ENCODE results near the gene GSK3A.

The GSK3A gene

GRCh38 chr19:42251572-42252358, 9.4 kb upstream of the GSK3A start:
- FAIRE-seq (no peak), DNase-seq (ENCODE audit: extremely low spot score, insufficient read length, low read depth) (no peak)

- FAIRE-seq (no peak), DNase-seq (ENCODE audit: extremely low spot score, insufficient read length, low read depth) (no peak)
Observed at GRCh38 chr19:42250666-42251531, 8.5 kb upstream of the GSK3A start.

- FAIRE-seq, result no peak
- DNase-seq (ENCODE audit: extremely low spot score, insufficient read length, low read depth), result no peak
Observed at GRCh38 chr19:42250183-42250665, 7.8 kb upstream of the GSK3A start.

- FAIRE-seq (no peak), DNase-seq (ENCODE audit: extremely low spot score, insufficient read length, low read depth) (no peak)
Observed at GRCh38 chr19:42249769-42250168, 7.4 kb upstream of the GSK3A start.

GRCh38 chr19:42249149-42249750, 6.8 kb upstream of the GSK3A start:
- FAIRE-seq (no peak), DNase-seq (ENCODE audit: extremely low spot score, insufficient read length, low read depth) (no peak)

GRCh38 chr19:42248270-42249148, 6.1 kb upstream of the GSK3A start:
- no peak for FAIRE-seq

GRCh38 chr19:42247640-42248199, 5.3 kb upstream of the GSK3A start:
- DNase-seq (ENCODE audit: extremely low spot score, insufficient read length, low read depth) (no peak), FAIRE-seq (no peak)

More at GRCh38 chr19:42248270-42249148, 6.1 kb upstream of the GSK3A start:
- no peak for DNase-seq (ENCODE audit: extremely low spot score, insufficient read length, low read depth)

GRCh38 chr19:42246922-42247639, 4.7 kb upstream of the GSK3A start:
- no peak for DNase-seq (ENCODE audit: extremely low spot score, insufficient read length, low read depth)
- no peak for FAIRE-seq

GRCh38 chr19:42246143-42246921, 3.9 kb upstream of the GSK3A start:
- FAIRE-seq (no peak), DNase-seq (ENCODE audit: extremely low spot score, insufficient read length, low read depth) (no peak)

- DNase-seq (ENCODE audit: extremely low spot score, insufficient read length, low read depth) (no peak), FAIRE-seq (no peak)
Observed at GRCh38 chr19:42245231-42245630, 2.8 kb upstream of the GSK3A start.

GRCh38 chr19:42244347-42245220, 2.2 kb upstream of the GSK3A start:
- FAIRE-seq (peak; percentile 98), DNase-seq (ENCODE audit: extremely low spot score, insufficient read length, low read depth) (peak; percentile 68)

GRCh38 chr19:42242069-42242511, 312 bp downstream of the GSK3A start:
- DNase-seq (ENCODE audit: extremely low spot score, insufficient read length, low read depth) (no peak), FAIRE-seq (no peak)

- FAIRE-seq, result no peak
- no peak for DNase-seq (ENCODE audit: extremely low spot score, insufficient read length, low read depth)
Observed at GRCh38 chr19:42241279-42241678, 1.1 kb downstream of the GSK3A start.

- FAIRE-seq (no peak), DNase-seq (ENCODE audit: extremely low spot score, insufficient read length, low read depth) (no peak)
Observed at GRCh38 chr19:42239544-42240220, 2.7 kb downstream of the GSK3A start.

- FAIRE-seq, result no peak
Observed at GRCh38 chr19:42235181-42235580, 7.2 kb downstream of the GSK3A start.

GRCh38 chr19:42234364-42234763, 8.0 kb downstream of the GSK3A start:
- no peak for DNase-seq (ENCODE audit: extremely low spot score, insufficient read length, low read depth)
- no peak for FAIRE-seq

More at GRCh38 chr19:42235181-42235580, 7.2 kb downstream of the GSK3A start:
- DNase-seq (ENCODE audit: extremely low spot score, insufficient read length, low read depth), result no peak
